Liver (tissue), 9 donors: Measurements from ENCODE around the gene DNAH17. TPM values are rescaled to one million over a fixed set of nuclear protein-coding genes. Genes with fewer than 3 reads are reported as not detected.

Source experiments
- DNase-seq: peaks from one replicate; pipeline ENCODE4 v3.0.0-alpha.2; 2017; ENCODE audit warnings: low spot score
- H3K27ac ChIP-seq, 2 donors: one replicate each; pipeline ENCODE4 v1.7.0; 2013; ENCODE audit warnings: inconsistent platforms in 2 of 2, low read length in 2 of 2, control low read depth in 1 of 2, low read depth in 1 of 2, mild to moderate bottlenecking in 1 of 2
- H3K27me3 ChIP-seq, 4 donors: one replicate each; pipeline versions ENCODE4 v1.6.1 to v1.7.0; 2013; ENCODE audit warnings: low read length in 3 of 4, inconsistent platforms in 1 of 4, mild to moderate bottlenecking in 1 of 4, moderate library complexity in 1 of 4; ENCODE audit not compliant: control insufficient read depth in 4 of 4, insufficient read depth in 4 of 4
- H3K36me3 ChIP-seq, 4 donors: one replicate each; pipeline versions ENCODE4 v1.6.1 to v1.7.0; 2013; ENCODE audit warnings: low read length in 3 of 4, mild to moderate bottlenecking in 3 of 4, low read depth in 1 of 4, moderate library complexity in 1 of 4; ENCODE audit not compliant: control insufficient read depth in 4 of 4, insufficient read depth in 3 of 4
- H3K4me1 ChIP-seq, 4 donors: one replicate each; pipeline versions ENCODE4 v1.6.1 to v1.7.0; 2013; ENCODE audit warnings: low read length in 3 of 4, mild to moderate bottlenecking in 3 of 4, moderate library complexity in 1 of 4; ENCODE audit not compliant: control insufficient read depth in 4 of 4, insufficient read depth in 4 of 4
- H3K4me3 ChIP-seq, 3 donors: one replicate each; pipeline versions ENCODE4 v1.6.1 to v1.7.0; 2013; ENCODE audit warnings: low read length in 3 of 3, control low read depth in 1 of 3, low read depth in 1 of 3, mild to moderate bottlenecking in 1 of 3
- H3K9ac ChIP-seq, 2 donors: one replicate each; pipeline ENCODE4 v1.7.0; 2013; ENCODE audit warnings: low read length in 2 of 2, mild to moderate bottlenecking in 2 of 2, moderate library complexity in 2 of 2, control low read depth in 1 of 2, low read depth in 1 of 2
- H3K9me3 ChIP-seq, 4 donors: one replicate each; pipeline versions ENCODE4 v1.6.1 to v1.7.0; 2013; ENCODE audit warnings: low read length in 3 of 4; ENCODE audit not compliant: control insufficient read depth in 4 of 4
- ATF3 ChIP-seq: IDR thresholded peaks from 2 replicates; pipeline ENCODE4 v1.6.1; 2016; ENCODE audit warnings: antibody characterized with exemption
- CTCF ChIP-seq: fragments of 150-350 bp; IDR thresholded peaks from 2 replicates; pipeline ENCODE4 v1.5.1; 2017; ENCODE audit warnings: improper control_type of control experiment, low read depth, low read length; ENCODE audit not compliant: missing input control
- EGR1 ChIP-seq, 2 donors: IDR thresholded peaks; 2 replicates each; pipeline ENCODE4 v1.6.1; 2016 to 2018; ENCODE audit warnings: antibody characterized with exemption in 2 of 2, low read depth in 2 of 2
- FOXA1 ChIP-seq: IDR thresholded peaks from 2 replicates; pipeline ENCODE4 v1.6.1; 2016; ENCODE audit warnings: antibody characterized with exemption
- FOXA2 ChIP-seq: IDR thresholded peaks from 2 replicates; pipeline ENCODE4 v1.6.1; 2016; ENCODE audit warnings: antibody characterized with exemption
- GABPA ChIP-seq, 2 donors: IDR thresholded peaks in 1 of 2; conservative IDR thresholded peaks in 1 of 2; 2 replicates each; pipeline ENCODE4 v1.6.1; 2016; ENCODE audit warnings: antibody characterized with exemption in 2 of 2, mild to moderate bottlenecking in 1 of 2, moderate library complexity in 1 of 2
- HNF4A ChIP-seq, 2 donors: conservative IDR thresholded peaks; 2 replicates each; pipeline ENCODE4 v1.6.1; 2016; ENCODE audit warnings: antibody characterized with exemption in 2 of 2, mild to moderate bottlenecking in 2 of 2
- JUND ChIP-seq, 2 donors: IDR thresholded peaks; 2 replicates each; pipeline ENCODE4 v1.6.1; 2016; ENCODE audit warnings: antibody characterized with exemption in 2 of 2
- MAX ChIP-seq: IDR thresholded peaks from 2 replicates; pipeline ENCODE4 v1.6.1; 2016; ENCODE audit warnings: antibody characterized with exemption
- NR2F2 ChIP-seq: IDR thresholded peaks from 2 replicates; pipeline ENCODE4 v1.6.1; 2016; ENCODE audit warnings: antibody characterized with exemption
- RAD21 ChIP-seq, 2 donors: IDR thresholded peaks; 2 replicates each; pipeline ENCODE4 v1.6.1; 2016; ENCODE audit warnings: antibody characterized with exemption in 2 of 2, mild to moderate bottlenecking in 2 of 2
- REST ChIP-seq: IDR thresholded peaks from 2 replicates; pipeline ENCODE4 v1.6.1; 2016; ENCODE audit warnings: antibody characterized with exemption, mild to moderate bottlenecking
- RXRA ChIP-seq, 2 donors: IDR thresholded peaks; 2 replicates each; pipeline ENCODE4 v1.6.1; 2017 to 2018; ENCODE audit warnings: antibody characterized with exemption in 2 of 2, mild to moderate bottlenecking in 1 of 2
- SP1 ChIP-seq: IDR thresholded peaks from 2 replicates; pipeline ENCODE4 v1.6.1; 2018; ENCODE audit warnings: antibody characterized with exemption, mild to moderate bottlenecking
- TAF1 ChIP-seq: conservative IDR thresholded peaks from 2 replicates; pipeline ENCODE4 v1.6.1; 2016; ENCODE audit warnings: antibody characterized with exemption, mild to moderate bottlenecking
- ZBTB33 ChIP-seq: IDR thresholded peaks from 2 replicates; pipeline ENCODE4 v1.6.1; 2016; ENCODE audit warnings: antibody characterized with exemption
- WGBS: extraction: QIAGEN DNeasy Blood & Tissue Kit; methylation state at CpG from one replicate; pipeline ENCODE4 v1.1.7; 2013; 5-methylcytosine and 5-hydroxymethylcytosine counted together
- polyA plus RNA-seq, 2 donors: library from polyadenylated mRNA; stranded (reverse) in 1 of 2; unstranded in 1 of 2; fragments of 200-250 nt in 1 of 2; fragments of >200 nt in 1 of 2; fragmentation: Nextera tagmentation in 1 of 2; extraction: Ambion mirVana in 1 of 2; gene quantifications; one replicate each; pipeline versions ENCODE4 v1.2.1 to v1.2.3, GENCODE V29; 2013 to 2015
- total RNA-seq, 2 donors: library from RNA; depleted of rRNA; stranded (reverse); fragments of >200 nt; gene quantifications; one replicate each; pipeline ENCODE4 v1.2.3, GENCODE V29; 2014
- donor health status: healthy.
- donor health status: healthy.
- donor health status: healthy.
- donor health status: healthy.
- donor health status: healthy.

Gene DNAH17
- total and polyA plus RNA-seq, 4 donors, result 0.09 to 0.79 TPM; not detected in 2

- no peak overlapping the region for H3K4me3 ChIP-seq
- no peaks in the 10 kb centered on the region for H3K4me1 ChIP-seq
- no peaks in the 10 kb centered on the region for H3K36me3 ChIP-seq
- no peaks in the 10 kb centered on the region for H3K27me3 ChIP-seq
- DNase-seq, result no peak
- H3K9me3 ChIP-seq, result no peaks in the 10 kb centered on the region
- 89% methylated on average over 14 of the region's 14 CpGs for WGBS
- TF ChIP-seq RAD21 (IDR thresholded peaks at IDR 0.05) (no peak), FOXA2 (no peak), TAF1 (no peak), EGR1 (IDR thresholded peaks at IDR 0.05; ENCODE audit: low read depth in 2 of 2) (no peak), MAX (no peak), SP1 (no peak), CTCF (no peak), ZBTB33 (no peak), JUND (IDR thresholded peaks at IDR 0.05) (no peak), ATF3 (no peak), FOXA1 (no peak)
- no peak overlapping the region for H3K27ac ChIP-seq
- no peak overlapping the region for H3K9ac ChIP-seq
Measured at GRCh38 chr17:78495634-78496033, 81.6 kb downstream of the DNAH17 start.

GRCh38 chr17:78494696-78495330, 82.4 kb downstream of the DNAH17 start:
- Histone ChIP-seq H3K9me3 (no peaks in the 10 kb centered on the region), H3K27me3 (no peaks in the 10 kb centered on the region), H3K9ac (no peak overlapping the region), H3K36me3 (no peaks in the 10 kb centered on the region), H3K4me3 (no peak overlapping the region), H3K4me1 (no peaks in the 10 kb centered on the region), H3K27ac (no peak overlapping the region)
- TF ChIP-seq NR2F2, result no peak
- no peak for TF ChIP-seq HNF4A (conservative IDR thresholded peaks at IDR 0.05)
- WGBS, result 86% methylated on average over 22 of the region's 22 CpGs
- no peak for DNase-seq

GRCh38 chr17:78493853-78494695, 83.1 kb downstream of the DNAH17 start:
- no peaks in the 10 kb centered on the region for H3K4me1 ChIP-seq
- 79% methylated on average over 42 of the region's 42 CpGs for WGBS
- H3K9ac ChIP-seq, result no peak overlapping the region
- H3K36me3 ChIP-seq, result no peaks in the 10 kb centered on the region
- DNase-seq, result no peak
- no peaks in the 10 kb centered on the region for H3K9me3 ChIP-seq
- H3K27ac ChIP-seq, result no peak overlapping the region
- H3K4me3 ChIP-seq, result no peak overlapping the region
- H3K27me3 ChIP-seq, result no peaks in the 10 kb centered on the region
- TF ChIP-seq RXRA (IDR thresholded peaks at IDR 0.05), result no peak
- no peak for TF ChIP-seq RAD21 (IDR thresholded peaks at IDR 0.05)
- TF ChIP-seq REST, result no peak
- no peak for TF ChIP-seq TAF1
- TF ChIP-seq GABPA (IDR thresholded peaks at IDR 0.05 in 1 of 2, conservative IDR thresholded peaks at IDR 0.05 in 1 of 2), result no peak
- TF ChIP-seq FOXA2, result no peak
- TF ChIP-seq EGR1 (IDR thresholded peaks at IDR 0.05; ENCODE audit: low read depth in 2 of 2), result no peak
- no peak for TF ChIP-seq NR2F2
- no peak for TF ChIP-seq SP1
- TF ChIP-seq HNF4A (conservative IDR thresholded peaks at IDR 0.05), result no peak
- no peak for TF ChIP-seq MAX
- TF ChIP-seq FOXA1, result no peak
